ENCODE measurements around the gene PKIB.
"Not testable (repeated sequence)": the region's sequence is repeated elsewhere in the genome, so short reads cannot be mapped to it uniquely, and the experiment has no call there.

PKIB gene

DNA sequence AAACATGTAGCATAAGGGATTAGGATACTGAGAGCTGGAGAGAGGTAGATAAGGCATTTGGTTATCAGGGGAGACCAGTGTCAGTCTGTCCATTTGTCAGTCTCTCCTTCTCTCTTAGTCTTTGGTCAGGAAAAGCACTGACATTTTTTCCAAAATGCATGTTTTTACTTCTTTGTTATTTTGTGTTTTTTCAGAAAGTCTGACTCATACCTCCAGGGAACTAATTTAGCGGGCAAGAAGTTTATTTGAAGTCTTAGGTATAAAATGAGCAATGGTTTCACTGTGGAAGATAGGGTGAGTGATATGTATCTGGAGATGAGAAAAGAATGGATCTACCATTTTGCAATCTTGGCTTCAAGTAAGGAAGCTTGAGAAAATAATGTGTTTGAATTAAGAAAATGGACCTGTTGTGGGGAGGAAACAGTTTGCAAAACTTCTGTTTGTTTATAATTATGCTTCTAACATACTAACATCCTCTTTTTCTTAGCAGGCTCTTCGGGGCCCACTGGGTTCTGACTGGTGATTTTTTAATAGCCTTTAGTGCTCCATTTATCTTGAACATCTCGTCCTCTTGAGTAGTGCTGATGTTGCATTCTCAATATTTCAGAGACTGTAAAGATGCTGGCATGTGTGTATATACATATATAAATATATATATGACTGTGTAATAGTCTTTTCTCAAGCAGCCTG, 102.4 kb downstream of the PKIB start:
- no peak for DNase-seq

DNA sequence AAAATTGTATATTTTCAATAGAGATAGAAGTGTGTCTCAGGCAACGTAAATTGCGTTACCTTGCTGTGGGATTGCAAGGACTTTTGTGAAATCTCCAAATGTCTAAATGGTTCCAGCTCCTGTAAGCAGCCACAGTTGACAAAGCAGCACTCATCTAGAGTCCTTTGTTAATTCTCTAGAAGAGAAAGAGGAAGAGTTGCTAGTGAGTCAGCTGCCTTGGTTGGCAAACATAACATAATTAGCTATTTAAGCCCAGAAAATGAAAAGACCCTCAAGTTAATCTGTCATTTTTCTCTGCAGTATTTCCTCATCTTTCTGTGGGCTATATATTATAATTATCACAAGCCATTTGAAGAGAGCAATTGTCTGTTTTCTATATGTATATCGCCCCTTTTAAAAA, 102.9 kb downstream of the PKIB start:
- no peak for DNase-seq

DNA sequence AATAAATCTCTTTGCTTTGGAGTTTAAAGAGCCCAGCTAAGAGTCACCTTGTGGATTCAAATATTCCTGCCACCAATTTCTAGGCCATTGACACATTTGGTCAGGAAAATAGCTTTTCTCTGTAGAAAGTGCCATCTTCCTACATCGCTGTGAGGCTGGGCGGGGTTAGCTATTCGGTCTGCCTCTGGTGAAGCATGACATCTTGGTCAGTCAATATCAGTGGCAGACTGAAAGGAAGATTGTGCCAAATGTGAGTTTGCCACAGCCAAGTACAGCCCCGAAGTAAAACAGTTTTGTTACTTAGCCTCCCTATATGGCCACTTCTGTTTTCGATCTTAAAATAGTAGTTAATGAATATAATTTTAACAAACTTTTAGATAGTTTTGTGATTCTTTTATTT, 103.9 kb downstream of the PKIB start:
- DNase-seq: no peak

DNA sequence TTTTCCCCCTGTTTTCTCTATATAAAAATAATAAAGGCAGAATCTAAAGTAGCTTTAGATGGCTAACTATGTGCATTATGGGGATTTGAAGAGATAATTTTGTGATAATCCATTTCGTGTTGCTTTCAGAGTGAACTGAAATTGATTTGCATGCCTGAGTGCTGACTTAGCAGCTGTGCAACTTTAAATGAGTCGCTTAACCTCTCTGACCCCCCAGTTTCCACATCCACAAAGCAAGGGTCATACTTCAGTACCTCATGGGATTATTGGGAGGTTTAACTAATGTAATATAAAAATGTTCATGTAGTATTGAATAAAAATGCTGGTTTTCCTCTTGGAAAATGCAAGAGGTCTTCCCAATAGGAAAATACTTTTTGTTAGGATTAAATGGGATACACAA, 105.5 kb downstream of the PKIB start:
- no peak for DNase-seq

DNA sequence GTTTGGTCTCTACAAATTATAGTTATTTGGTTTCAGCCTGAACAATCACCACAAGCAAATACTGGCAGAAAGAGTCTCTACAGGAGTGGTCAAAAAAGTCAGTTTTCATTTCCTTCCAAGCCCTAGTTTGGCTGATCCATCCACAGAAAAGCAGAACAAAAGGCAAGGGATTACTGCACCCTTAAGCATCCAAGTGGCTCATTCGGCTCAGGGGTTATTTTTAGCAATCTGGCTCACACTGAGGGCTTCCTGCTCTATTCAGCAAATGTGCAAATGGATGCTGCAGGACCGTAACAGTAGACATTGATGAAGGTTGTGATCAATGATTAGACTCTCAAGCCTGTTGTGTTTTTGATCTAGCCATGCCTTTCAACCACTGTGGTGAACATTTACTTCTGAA, 107.1 kb downstream of the PKIB start:
- DNase-seq: no peak

DNA sequence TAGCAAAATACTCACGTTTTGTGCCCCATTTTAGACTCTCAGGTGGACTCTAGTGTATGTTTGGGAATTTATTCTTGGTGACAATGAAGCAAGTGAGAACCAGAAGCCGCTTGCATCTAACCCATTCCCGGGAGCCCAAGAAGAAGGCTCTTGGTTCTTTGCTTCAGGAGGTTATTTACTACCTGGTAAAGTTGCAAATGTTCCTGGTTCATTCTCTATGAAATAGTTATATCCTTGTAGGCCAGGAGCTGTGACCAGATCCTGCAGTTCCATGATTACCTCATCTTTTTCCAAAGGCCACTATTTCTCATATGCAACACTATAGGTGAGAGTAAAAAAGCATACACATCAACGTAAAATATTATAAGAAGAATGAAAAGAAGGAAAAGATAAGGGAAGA, 108.4 kb downstream of the PKIB start:
- DNase-seq: no peak

DNA sequence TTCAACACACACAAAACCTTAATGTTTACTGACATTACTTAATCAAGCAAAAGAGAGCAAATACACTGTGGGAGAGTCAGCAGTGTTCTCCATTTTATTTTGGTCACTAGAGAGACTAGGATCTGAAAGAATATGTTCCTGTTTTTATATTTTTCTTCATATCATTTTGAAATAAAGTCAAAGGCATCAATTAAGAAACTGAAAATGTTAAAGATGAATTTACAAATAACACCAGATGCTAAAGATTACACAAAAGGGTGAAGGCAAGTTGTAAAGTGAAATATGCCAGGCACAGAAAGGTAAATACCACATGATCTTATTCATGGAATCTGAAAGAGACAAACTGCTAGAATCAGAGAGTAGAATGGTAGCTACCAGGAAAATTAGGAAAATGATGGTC, 109.0 kb downstream of the PKIB start:
- DNase-seq: no peak

DNA sequence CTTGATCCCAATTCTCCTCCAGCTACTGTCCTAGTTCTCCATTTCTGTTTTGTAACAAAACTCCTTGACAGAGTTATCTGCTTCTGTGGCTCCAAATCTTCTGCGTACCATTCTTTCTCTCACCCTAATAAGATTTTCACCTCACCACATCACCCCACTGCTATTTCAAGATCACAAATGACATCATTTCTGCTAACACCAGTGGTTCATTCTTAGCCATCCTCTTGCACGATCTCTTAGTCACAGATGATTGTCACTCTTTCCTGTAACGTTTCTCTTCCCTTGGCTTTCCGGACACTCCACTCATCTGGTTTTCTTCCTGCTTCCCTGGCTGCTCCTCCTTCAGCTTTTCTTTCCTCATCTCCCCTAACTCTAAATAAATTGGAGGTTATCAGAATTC, 112.5 kb downstream of the PKIB start:
- DNase-seq: no peak

DNA sequence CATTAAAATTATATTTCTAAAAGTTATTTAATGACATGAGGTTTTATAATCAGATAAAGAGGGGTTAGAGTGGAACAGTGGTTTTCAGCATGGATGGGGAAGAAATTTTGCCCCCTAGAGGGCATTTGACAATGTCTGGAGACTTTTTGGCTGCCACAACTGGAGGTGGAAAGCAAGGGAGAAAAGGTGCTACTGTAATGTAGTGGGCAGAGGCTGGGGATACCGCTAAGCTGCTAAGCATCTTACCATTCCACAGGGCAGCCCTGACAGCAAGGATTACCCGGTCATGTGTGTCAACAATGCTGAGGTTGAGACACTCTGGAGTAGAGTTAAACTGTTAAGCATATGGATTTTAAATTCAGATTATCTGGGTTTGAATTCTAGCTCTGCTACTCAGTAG, 116.4 kb downstream of the PKIB start:
- DNase-seq: peak; percentile 8

DNA sequence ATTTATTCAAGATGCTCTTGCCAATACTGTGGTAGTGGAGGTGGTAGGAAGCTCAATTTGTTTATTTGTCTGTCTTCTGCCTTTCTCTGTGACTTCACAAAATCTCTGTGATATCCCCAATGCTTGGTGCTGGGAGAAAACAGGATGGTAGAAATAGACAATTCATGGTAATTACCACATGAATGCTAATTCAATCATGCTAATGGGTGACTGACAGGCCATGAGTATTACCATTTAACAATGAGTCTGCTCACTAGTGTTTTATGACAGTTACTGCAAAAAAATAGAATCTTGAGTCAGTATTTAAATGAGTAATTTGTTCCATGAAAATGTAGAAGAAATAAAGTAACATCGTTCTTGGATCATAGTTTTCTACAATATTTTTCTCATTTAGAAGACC, 117.0 kb downstream of the PKIB start:
- DNase-seq: no peak

DNA sequence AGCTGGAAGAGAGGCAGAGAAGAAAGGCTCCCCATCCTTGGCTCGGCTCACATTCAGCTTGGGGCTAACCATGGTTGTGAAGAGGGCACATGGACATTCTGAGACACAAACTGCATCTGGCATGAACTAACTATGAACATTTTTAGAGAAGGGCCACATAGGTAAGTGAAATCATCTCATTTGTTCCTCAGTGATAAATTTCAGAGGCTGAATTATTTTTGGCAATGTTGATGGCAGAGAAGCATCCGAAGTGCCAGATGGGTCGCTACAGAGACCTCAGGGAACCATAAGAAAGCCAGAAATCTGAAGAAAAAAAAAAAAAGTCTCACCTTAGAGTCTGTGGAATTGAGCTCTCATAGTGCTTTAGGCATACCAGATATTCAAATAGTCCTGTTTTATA, 120.1 kb downstream of the PKIB start:
- no peak for DNase-seq

DNA sequence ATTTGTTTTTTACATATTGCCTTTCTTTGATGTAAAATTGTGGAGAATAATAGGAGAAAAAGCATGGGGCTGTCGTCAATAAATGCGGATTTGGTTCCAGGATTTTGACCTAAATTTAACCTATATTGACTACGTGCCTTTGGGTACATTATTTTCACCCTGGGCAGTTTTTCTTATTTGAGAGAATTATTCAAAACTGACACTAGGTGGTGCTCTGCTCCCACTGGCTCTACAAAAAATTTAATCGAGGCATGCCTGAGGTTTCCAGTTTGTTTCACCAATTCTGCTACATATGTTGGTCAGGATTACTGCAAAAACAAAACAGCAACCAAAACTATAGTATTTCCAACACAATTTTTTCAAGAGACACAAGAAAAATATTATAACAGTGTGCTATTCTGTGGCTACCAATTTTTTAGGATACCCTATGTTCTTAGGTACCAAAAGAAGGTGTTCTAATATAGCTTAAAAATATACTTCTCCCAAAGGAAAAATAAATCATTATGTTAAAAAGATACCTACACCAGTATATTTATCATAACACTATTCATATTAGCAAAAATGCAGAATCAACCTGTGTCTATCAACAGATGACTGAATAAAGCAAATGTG, 120.7 kb downstream of the PKIB start:
- peak; percentile 22 for DNase-seq

DNA sequence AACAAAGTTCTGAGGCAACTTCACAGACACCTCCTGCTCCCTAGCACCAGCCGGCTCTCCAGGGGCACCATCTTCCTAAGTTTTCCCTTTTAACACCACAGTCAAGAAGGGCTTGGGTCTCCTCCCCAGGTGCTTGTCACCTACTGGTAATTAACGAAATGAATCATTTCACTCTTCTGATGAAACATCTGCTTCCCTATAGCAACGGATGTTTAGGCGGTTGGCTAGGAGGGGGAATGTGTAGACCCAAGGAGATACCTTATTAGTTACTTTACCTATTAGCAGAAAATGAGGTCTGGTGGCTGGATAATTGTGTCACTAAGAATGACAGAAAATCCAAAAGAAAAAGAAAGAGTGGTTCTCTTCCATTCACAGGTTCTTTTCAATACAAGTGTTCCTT, 123.1 kb downstream of the PKIB start:
- no peak for DNase-seq

DNA sequence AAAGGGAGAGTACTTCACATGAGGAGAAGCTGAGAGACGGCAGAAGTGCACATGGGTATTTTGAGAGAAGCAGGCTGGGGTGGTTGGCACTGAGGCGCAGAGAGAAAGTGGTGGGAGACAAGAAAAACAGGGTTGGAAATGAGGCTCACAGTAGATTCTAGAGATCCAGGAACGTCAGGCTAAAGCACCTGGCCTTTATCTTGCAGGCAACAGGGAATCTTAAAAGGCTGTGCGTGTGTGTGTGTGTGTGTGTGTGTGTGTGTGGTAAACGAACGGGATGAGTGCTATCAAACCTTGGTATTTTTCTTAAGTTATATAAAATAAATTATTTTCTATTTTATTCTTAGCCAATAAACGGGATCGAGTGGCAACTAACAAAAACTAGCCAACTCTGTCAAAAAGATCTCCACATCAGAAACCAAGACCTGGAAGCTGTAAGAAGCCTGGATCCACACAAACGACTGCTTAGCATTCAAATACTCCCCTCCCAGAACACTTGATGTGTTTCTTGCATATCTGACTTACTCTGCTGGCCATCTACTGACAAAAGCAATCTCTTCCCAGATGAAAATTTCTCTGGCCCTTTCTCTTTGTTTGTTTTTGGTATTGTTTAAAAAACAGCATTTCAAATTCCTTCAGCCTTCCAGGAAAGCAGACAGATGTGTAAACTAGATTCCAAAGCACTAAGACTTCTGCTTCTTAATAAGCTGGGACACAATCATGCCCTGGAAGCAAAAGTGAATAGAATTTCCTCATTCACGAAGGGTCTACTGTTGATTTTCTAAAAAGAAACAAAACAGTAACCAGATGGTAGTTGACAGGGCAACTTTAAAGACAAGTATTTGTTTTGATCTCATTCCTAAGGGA, 124.6 kb downstream of the PKIB start:
- DNase-seq: no peak

DNA sequence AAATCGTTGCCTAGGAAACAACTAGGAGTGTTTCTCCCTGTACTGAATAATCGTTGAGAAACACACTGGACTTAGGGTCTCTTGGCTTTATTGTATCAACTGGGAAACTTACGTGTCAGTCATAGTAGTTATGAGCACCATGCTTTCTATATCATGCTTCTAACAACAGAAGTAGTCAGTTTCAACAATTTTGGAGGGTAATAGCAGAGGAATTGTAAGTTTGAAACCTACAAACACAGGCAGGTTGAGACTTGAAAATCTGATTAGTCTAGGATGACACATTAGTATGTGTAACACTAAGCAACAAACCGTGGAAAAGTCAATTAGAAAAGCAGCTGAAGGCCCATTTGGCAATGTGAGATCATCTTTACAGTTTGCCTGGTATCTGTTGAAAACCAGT, 125.4 kb downstream of the PKIB start:
- DNase-seq: no peak

DNA sequence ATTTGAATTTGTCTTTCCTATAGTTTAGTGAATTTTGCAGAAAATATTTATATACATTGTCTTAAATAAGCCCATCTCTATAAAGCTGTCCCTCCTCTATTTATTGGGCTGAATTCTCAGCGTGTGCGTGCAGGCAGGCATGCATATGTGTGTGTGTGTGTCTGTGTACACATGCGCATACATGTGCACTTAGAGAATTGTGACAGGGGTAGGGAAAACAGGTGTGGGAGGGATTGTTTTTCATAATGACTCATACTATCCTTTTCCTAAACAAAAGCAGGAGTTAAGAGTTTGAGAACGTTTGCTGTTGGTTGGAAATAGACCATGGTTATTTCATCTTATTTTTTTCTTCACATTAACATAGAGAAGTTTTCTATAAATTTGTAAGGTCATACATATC, 126.0 kb downstream of the PKIB start:
- DNase-seq: no peak

DNA sequence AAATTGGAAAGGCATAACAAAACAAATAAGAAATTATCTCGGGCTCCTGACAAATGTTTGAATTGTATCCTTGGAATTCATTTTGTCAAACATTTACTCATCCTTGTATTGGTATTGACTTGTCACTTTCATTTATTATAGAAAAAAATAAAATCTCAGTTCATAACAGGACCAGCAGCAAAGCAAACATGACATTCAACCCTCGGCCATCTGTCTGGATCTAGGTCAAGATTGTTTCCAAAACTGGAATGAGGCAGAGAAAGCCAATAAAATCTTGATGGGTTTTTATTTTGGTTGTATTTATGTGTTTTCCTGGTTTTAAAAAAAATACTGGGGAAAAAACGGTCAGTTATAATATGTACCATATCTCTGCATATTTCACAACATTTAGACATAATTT, 126.4 kb downstream of the PKIB start:
- DNase-seq: no peak

DNA sequence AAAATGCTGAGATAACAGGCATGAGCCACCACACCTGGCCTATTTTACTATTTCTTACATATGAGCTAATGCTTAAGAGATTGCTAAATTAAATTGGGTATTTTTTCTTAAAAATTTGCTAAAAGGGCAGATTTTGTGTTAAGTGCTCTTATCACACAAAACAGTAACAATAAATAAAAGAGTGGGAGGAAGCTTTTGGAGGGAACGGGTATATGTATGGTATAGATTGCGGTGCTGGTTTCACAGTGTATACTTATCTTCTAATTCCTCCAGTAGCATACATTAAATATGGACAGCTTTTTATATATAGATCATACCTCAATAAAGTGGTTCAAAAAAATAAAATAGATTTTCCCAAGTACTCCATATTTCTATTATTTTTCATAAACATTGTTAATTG, 129.9 kb downstream of the PKIB start:
- no peak for DNase-seq

DNA sequence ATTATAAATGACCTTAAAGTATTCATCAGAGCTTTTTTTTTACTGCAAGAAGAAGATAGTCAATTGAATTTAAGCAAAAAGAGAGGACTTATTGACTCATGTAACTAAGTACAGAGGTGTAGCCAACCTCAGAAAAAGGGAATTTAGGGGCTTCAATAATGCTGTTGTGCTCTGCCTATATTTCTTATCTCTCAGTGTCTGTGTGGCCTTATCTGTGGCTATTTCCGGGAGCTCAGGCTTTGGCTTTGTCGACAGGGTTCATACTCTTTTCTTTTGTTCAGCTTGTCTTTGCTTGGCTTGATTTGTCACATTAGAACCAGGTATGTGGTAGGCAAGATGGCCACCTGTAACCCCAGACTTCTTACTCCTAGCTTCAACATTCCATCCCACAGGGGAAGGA, 130.7 kb downstream of the PKIB start:
- no peak for DNase-seq

DNA sequence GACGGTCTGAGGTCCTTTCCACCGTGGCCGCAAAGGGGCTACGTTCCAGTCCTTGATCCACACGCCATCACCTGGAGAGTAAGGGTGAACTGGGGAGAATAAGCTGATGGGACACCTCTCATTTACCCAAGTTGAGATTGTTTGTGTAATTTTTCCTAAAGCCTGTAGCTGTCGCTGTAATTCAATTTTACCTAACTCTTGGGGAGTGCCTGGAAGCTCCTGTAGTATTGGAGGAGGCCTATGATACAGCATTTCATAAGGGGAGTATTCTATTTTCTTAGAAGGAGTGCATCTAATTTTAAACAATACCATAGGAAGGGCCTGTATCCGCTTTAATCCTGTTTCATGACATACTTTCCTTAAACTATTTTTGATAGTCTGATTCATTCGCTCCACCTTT, 134.0 kb downstream of the PKIB start:
- not testable (repeated sequence) for DNase-seq

DNA sequence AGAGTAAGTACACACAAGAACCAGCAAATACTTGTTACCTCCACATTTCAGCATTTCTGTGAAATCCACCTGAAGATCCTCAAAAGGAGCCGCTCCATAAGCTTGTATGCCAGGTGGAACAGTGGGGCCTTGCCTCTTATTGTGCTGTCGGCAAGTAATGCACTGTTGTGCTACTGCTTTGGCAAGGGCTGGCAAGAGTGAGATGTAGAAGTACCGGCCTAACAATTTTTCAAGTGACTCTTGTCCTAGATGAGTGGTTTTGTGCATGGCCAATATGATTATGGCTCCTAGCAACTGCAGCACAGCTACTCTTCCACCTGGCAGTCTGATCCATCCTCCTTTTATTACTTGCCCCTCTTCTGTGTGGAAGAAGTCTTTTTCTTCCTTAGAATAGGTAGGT, 134.7 kb downstream of the PKIB start:
- not testable (repeated sequence) for DNase-seq

DNA sequence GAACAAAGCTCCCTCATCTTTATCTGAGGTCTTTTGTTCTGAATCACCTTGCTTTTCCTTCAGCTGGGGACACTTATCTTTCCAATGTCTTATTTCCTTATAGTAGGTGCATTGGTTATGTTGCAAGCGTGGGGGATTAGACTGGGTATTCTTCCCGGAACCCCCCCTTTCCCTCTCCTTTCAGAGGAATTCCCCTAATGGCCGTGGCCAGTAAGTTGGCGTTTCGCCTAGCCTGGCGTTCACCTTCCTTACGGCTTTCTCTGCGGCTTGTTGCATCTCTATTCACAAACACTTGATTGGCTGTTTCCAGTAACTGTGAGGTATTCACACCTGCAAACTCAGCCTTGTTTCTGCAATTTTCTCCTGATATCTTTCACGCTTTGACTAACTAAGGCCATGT, 136.5 kb downstream of the PKIB start:
- no peak for DNase-seq

DNA sequence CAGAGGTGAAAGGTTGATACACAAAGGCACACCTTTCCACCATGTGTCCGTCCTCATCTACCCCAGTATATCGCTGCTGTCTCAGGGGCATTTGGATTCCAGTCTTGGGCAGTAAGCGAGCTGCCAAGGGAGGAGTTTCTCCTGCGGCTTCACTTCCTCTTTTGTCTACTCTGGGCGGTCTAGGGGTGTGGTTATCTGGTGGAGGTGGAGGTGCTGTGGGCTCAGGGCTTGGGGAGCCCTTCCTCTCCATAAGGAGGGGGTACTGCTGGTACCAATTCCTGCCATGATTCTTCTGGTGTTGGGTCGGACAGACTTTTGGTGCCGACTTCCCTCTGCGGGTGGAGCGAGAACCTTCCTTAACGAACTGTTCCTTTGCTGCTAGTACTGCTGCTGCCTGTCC, 137.4 kb downstream of the PKIB start:
- DNase-seq: peak; percentile 39

DNA sequence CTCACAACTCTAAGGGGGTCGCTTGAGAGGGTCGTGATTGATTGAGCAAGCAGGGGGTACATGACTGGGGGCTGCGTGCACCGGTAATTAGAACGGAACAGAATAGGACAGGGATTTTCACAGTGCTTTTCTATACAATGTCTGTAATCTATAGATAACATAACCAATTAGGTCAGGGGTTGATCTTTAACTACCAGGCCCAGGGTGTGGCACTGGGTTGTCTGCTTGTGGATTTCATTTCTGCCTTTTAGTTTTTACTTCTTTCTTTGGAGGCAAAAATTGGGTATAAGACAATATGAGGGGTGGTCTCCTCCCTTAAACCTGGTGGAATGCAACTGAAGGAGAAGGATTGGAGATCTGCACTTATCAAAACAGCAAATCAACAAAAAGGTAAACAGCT, 138.7 kb downstream of the PKIB start:
- not testable (repeated sequence) for DNase-seq

All from RPMI8226 (cell line).